ENCODE data around the gene NUBPL.

- TF ChIP-seq YY1 (IDR thresholded peaks at IDR 0.05; ENCODE audit: insufficient read depth, insufficient read length) (no peak), SUZ12 (IDR thresholded peaks at IDR 0.05; ENCODE audit: extremely low read depth, insufficient read depth, insufficient read length) (no peak)
Measured at GRCh38 chr14:31550589-31550988, 10.6 kb upstream of the NUBPL start.
